Keratinocyte (primary cell): Measurements from ENCODE around the gene SRPK1. TPM values are rescaled to one million over a fixed set of nuclear protein-coding genes. Genes with fewer than 3 reads are reported as not detected.

Source experiments
- DNase-seq: peaks from one replicate; pipeline ENCODE4 v3.0.0-alpha.2; 2011; ENCODE audit warnings: low read depth, missing footprints, low spot score
- FAIRE-seq: peaks from 2 replicates; lab custom pipeline; 2011; peaks lifted over from hg19 to GRCh38; lab: Jason Lieb, UNC
- H2AFZ ChIP-seq: 2 replicates; pipeline ENCODE4 v1.6.0; 2012; ENCODE audit warnings: low read length, control low read depth, inconsistent platforms; ENCODE audit not compliant: control insufficient read depth
- H3K27ac ChIP-seq: 2 replicates; pipeline ENCODE4 v1.5.1; 2011; ENCODE audit warnings: low read length; ENCODE audit not compliant: control insufficient read depth, insufficient read depth
- H3K27me3 ChIP-seq: 3 replicates; pipeline ENCODE4 v1.6.0; 2011; ENCODE audit warnings: low read length; ENCODE audit not compliant: control insufficient read depth, insufficient read depth; ENCODE audit errors: extremely low read depth
- H3K36me3 ChIP-seq, 2 experiments: 2 replicates in 1 of 2; 3 replicates in 1 of 2; pipeline ENCODE4 v1.5.1; 2011; ENCODE audit warnings: low read length in 2 of 2, mild to moderate bottlenecking in 1 of 2; ENCODE audit not compliant: control insufficient read depth in 2 of 2, insufficient read depth in 2 of 2; ENCODE audit errors: extremely low read depth in 1 of 2
- H3K4me1 ChIP-seq: 3 replicates; pipeline ENCODE4 v1.5.1; 2011; ENCODE audit warnings: low read length; ENCODE audit not compliant: control insufficient read depth, insufficient read depth; ENCODE audit errors: extremely low read depth
- H3K4me2 ChIP-seq: 3 replicates; pipeline ENCODE4 v1.6.0; 2011; ENCODE audit warnings: low read depth, low read length; ENCODE audit not compliant: control insufficient read depth, insufficient read depth; ENCODE audit errors: extremely low read depth
- H3K4me3 ChIP-seq, 3 experiments: fragments of 200-600 bp in 1 of 3; sonication (generic) in 1 of 3; 2 replicates in 2 of 3; 3 replicates in 1 of 3; pipeline ENCODE4 v1.5.1; 2011 to 2016; ENCODE audit warnings: low read length in 3 of 3, mild to moderate bottlenecking in 3 of 3, control low read depth in 2 of 3, inconsistent platforms in 1 of 3, low read depth in 1 of 3, mixed read lengths in 1 of 3, mixed run types in 1 of 3, moderate library complexity in 1 of 3; ENCODE audit not compliant: control insufficient read depth in 2 of 3, insufficient read depth in 2 of 3; ENCODE audit errors: extremely low read depth in 1 of 3
- H3K79me2 ChIP-seq: 2 replicates; pipeline ENCODE4 v1.6.0; 2012; ENCODE audit warnings: low read length; ENCODE audit not compliant: control insufficient read depth, insufficient read depth
- H3K9ac ChIP-seq: 3 replicates; pipeline ENCODE4 v1.6.0; 2011; ENCODE audit warnings: low read length; ENCODE audit not compliant: control insufficient read depth, insufficient read depth; ENCODE audit errors: extremely low read depth
- H3K9me1 ChIP-seq: 3 replicates; pipeline ENCODE4 v1.6.0; 2011; ENCODE audit warnings: low read length; ENCODE audit not compliant: control insufficient read depth, insufficient read depth; ENCODE audit errors: extremely low read depth
- H3K9me3 ChIP-seq: 2 replicates; pipeline ENCODE4 v1.5.1; 2012; ENCODE audit warnings: low read depth, low read length; ENCODE audit not compliant: control insufficient read depth
- H4K20me1 ChIP-seq: 3 replicates; pipeline ENCODE4 v1.6.0; 2011; ENCODE audit warnings: low read length; ENCODE audit not compliant: control insufficient read depth, insufficient read depth; ENCODE audit errors: extremely low read depth
- EZH2 ChIP-seq: IDR thresholded peaks from one replicate; pipeline ENCODE4 v1.6.1; 2012; ENCODE audit warnings: inconsistent platforms, mild to moderate bottlenecking, low read length, moderate library complexity
- dilution Hi-C: fragments of 300-500 bp; cut with MboI; formaldehyde crosslinking; loops from one replicate; pipeline ENCODE4 v1.7.0; 2020; ENCODE audit warnings: low sequenced_read_pairs; ENCODE audit not compliant: extremely low pct_ligation_motif_present
- polyA plus RNA-seq, 5 experiments: library from polyadenylated mRNA; depleted of rRNA in 3 of 5; stranded (reverse) in 3 of 5; stranded (forward) in 1 of 5; unstranded in 1 of 5; fragments of >200 nt; gene quantifications; 1 replicate in 1 of 5; 2 replicates in 3 of 5; 3 replicates in 1 of 5; pipeline versions ENCODE4 v1.2.1 to v1.2.3, GENCODE V29; 2011 to 2012; ENCODE audit warnings: missing spikeins in 2 of 5, low read depth in 1 of 5, low replicate concordance in 1 of 5
- TF ChIP-seq, protein P1 (sequence below), 3 experiments: IDR thresholded peaks in 1 of 3; conservative IDR thresholded peaks in 1 of 3; optimal IDR thresholded peaks in 1 of 3; 2 replicates in 2 of 3; 3 replicates in 1 of 3; pipeline versions ENCODE3 to v1.5.1; 2011; ENCODE audit warnings: low read length in 3 of 3, mild to moderate bottlenecking in 3 of 3, moderate library complexity in 2 of 3, control low read depth in 1 of 3, inconsistent platforms in 1 of 3; ENCODE audit not compliant: insufficient read depth in 2 of 3; ENCODE audit errors: extremely low read depth in 1 of 3

Gene SRPK1
- polyA plus RNA-seq, 1 donor (not counting 4 experiments of a cell fraction or from before 2014, with no cell fraction given) = 64.1 TPM

DNA sequence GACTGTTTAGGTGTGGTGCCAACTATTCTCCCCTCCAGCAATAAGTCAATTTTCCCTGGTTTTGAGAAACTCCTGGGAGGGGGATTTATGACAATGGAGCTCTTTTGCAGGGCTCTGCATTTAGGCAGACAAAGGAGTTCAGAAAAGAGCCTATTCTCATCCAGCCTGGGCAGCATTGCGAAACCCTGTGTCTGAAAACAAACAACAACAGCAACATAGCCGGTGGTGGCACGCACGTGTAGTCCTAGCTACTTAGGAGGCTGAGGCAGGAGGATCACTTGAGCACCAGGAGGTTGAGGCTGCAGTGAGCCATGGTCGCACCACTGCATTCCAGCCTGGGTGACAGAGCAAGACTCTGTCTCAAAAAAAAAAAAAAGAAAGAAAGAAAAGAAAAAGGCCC lies 130.2 kb downstream of the SRPK1 start:
- Histone ChIP-seq H3K9me1 (no peaks in the 10 kb centered on the region), H3K36me3 (no peaks in the 10 kb centered on the region), H3K4me1 (no peaks in the 10 kb centered on the region), H3K27me3 (peaks cover 37% of the 10 kb centered on the region), H3K4me3 (no peak overlapping the region), H3K79me2 (no peaks in the 10 kb centered on the region), H2AFZ (no peak overlapping the region), H3K9ac (no peak overlapping the region), H3K9me3 (no peaks in the 10 kb centered on the region), H3K4me2 (no peak overlapping the region), H3K27ac (no peak overlapping the region), H4K20me1 (no peaks in the 10 kb centered on the region)
- TF ChIP-seq EZH2 = no peak
- TF ChIP-seq, protein P1, sequence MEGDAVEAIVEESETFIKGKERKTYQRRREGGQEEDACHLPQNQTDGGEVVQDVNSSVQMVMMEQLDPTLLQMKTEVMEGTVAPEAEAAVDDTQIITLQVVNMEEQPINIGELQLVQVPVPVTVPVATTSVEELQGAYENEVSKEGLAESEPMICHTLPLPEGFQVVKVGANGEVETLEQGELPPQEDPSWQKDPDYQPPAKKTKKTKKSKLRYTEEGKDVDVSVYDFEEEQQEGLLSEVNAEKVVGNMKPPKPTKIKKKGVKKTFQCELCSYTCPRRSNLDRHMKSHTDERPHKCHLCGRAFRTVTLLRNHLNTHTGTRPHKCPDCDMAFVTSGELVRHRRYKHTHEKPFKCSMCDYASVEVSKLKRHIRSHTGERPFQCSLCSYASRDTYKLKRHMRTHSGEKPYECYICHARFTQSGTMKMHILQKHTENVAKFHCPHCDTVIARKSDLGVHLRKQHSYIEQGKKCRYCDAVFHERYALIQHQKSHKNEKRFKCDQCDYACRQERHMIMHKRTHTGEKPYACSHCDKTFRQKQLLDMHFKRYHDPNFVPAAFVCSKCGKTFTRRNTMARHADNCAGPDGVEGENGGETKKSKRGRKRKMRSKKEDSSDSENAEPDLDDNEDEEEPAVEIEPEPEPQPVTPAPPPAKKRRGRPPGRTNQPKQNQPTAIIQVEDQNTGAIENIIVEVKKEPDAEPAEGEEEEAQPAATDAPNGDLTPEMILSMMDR (optimal IDR thresholded peaks at IDR 0.05 in 1 of 3, IDR thresholded peaks at IDR 0.05 in 1 of 3, conservative IDR thresholded peaks at IDR 0.05 in 1 of 3; ENCODE audit: extremely low read depth in 1 of 3, insufficient read depth in 2 of 3, low read length in 3 of 3) = no peak
- dilution Hi-C loops = no loop called here
- DNase-seq (no peak), FAIRE-seq (no peak)

DNA sequence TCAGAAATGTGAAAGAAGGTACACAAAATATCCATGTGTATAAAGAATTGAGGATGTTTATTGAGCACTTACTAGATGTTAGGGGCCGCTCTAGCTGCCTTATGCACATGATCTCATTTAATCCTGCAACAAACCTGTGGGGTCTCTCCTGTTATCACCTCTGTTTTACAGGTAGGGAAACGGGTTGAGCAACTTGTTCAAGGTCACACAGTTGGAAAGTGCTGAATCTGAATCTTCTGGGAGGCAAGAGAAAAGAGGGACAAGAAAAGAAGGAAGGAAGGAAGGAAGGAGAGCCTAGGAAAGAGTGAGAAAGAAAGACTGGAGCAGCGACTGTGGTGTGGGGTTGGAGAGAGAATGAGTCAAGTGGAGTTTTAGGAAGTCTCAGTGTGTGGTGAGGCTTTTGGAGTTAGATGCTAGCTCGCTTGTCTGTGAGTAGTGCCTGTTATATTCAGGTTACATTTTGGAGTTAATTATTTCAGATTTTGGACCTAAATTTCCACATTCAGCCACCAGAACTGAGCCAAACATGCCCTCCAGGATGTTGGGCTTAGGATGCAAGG lies 132.4 kb downstream of the SRPK1 start:
- Histone ChIP-seq H3K79me2 (no peaks in the 10 kb centered on the region), H3K9ac (no peak overlapping the region), H3K36me3 (no peaks in the 10 kb centered on the region), H4K20me1 (no peaks in the 10 kb centered on the region), H3K9me3 (no peaks in the 10 kb centered on the region), H3K4me2 (no peak overlapping the region), H2AFZ (no peak overlapping the region), H3K4me3 (no peak overlapping the region), H3K4me1 (no peaks in the 10 kb centered on the region), H3K27ac (no peak overlapping the region), H3K9me1 (no peaks in the 10 kb centered on the region), H3K27me3 (peaks cover 37% of the 10 kb centered on the region)
- DNase-seq = no peak
- TF ChIP-seq, protein P1 (optimal IDR thresholded peaks at IDR 0.05 in 1 of 3, IDR thresholded peaks at IDR 0.05 in 1 of 3, conservative IDR thresholded peaks at IDR 0.05 in 1 of 3; ENCODE audit: extremely low read depth in 1 of 3, insufficient read depth in 2 of 3, low read length in 3 of 3) = no peak
- no peak for TF ChIP-seq EZH2
- dilution Hi-C loops = no loop called here
- no peak for FAIRE-seq
